A673 (cell line): ENCODE measurements around the gene AHRR. TPM values are rescaled to one million over a fixed set of nuclear protein-coding genes. Genes with fewer than 3 reads are reported as not detected.

Experiments
- BruUV-seq: library from RNA; stranded (reverse); fragments of 400-500 nt; replicated peaks from 2 replicates; lab custom pipeline; 2021; lab: Mats Ljungman, UMichigan
- CTCF ChIA-PET: fragments of 300-600 bp; sonication (Branson Sonifier 250); formaldehyde crosslinking; loops from one replicate; lab custom pipeline; 2022; ENCODE audit warnings: antibody characterized with exemption; lab: Charles Lee
- POLR2A ChIA-PET: fragments of 300-600 bp; sonication (Branson Sonifier 250); formaldehyde crosslinking; loops from one replicate; lab custom pipeline; 2022; ENCODE audit warnings: antibody characterized with exemption; ENCODE audit not compliant: low non-redundant PET; lab: Charles Lee
- DNase-seq: peaks from one replicate; pipeline ENCODE4 v3.0.0-alpha.2; 2015; ENCODE audit warnings: low spot score
- H3K27ac ChIP-seq: fragments of 200-600 bp; sonication (generic); 2 replicates; pipeline ENCODE4 v1.5.1; 2016; ENCODE audit warnings: mixed run types, low read depth, mild to moderate bottlenecking, mixed read lengths, antibody characterized with exemption, low read length; ENCODE audit not compliant: poor library complexity, severe bottlenecking
- H3K27me3 ChIP-seq: fragments of 200-600 bp; sonication (generic); replicated peaks from 2 replicates; pipeline ENCODE4 v1.6.1; 2017; ENCODE audit warnings: mixed run types, low read depth, mild to moderate bottlenecking, mixed read lengths, antibody characterized with exemption, low read length; ENCODE audit not compliant: insufficient read depth, poor library complexity
- H3K36me3 ChIP-seq: fragments of 200-600 bp; sonication (generic); 2 replicates; pipeline ENCODE4 v1.6.1; 2016; ENCODE audit warnings: mixed run types, mild to moderate bottlenecking, mixed read lengths, antibody characterized with exemption, low read length; ENCODE audit not compliant: insufficient read depth, poor library complexity, severe bottlenecking
- H3K4me1 ChIP-seq: fragments of 200-600 bp; sonication (generic); 2 replicates; pipeline ENCODE4 v1.6.1; 2017; ENCODE audit warnings: mixed run types, mild to moderate bottlenecking, mixed read lengths, antibody characterized with exemption, low read length; ENCODE audit not compliant: insufficient read depth, poor library complexity, severe bottlenecking
- H3K4me3 ChIP-seq: fragments of 200-600 bp; sonication (generic); 2 replicates; pipeline ENCODE4 v1.5.1; 2016; ENCODE audit warnings: low read depth, mixed run types, mild to moderate bottlenecking, mixed read lengths, low read length; ENCODE audit not compliant: poor library complexity, severe bottlenecking
- H3K9me3 ChIP-seq: fragments of 200-600 bp; sonication (generic); 2 replicates; pipeline ENCODE4 v1.6.1; 2016; ENCODE audit warnings: mixed run types, low read depth, mild to moderate bottlenecking, mixed read lengths, antibody characterized with exemption, low read length; ENCODE audit not compliant: poor library complexity, severe bottlenecking
- EZH2 ChIP-seq: fragments of 200-600 bp; sonication (generic); IDR thresholded peaks from 2 replicates; pipeline ENCODE4 v1.6.1; 2017; ENCODE audit warnings: borderline replicate concordance, low read depth, mild to moderate bottlenecking, mixed read lengths, antibody characterized with exemption, low read length; ENCODE audit not compliant: poor library complexity, severe bottlenecking
- intact Hi-C: fragments of 100-400 bp; cut with micrococcal nuclease; formaldehyde crosslinking; loops from one replicate; pipeline ENCODE4 v1.10.0; 2022; ENCODE audit not compliant: unreplicated experiment
- total RNA-seq: library from RNA; stranded (reverse); gene quantifications from 2 replicates; pipeline ENCODE4 v1.2.3, GENCODE V29; 2021
- TF ChIP-seq, protein P1 (sequence below): fragments of 300-800, 200-600 bp; sonication (generic); conservative IDR thresholded peaks from 2 replicates; pipeline ENCODE4 v1.5.1; 2017; ENCODE audit warnings: low read depth, mild to moderate bottlenecking, antibody characterized with exemption, low read length, moderate library complexity, mixed read lengths

The AHRR gene
- total RNA-seq, 1 experiment from 2014 or later: 2.2 TPM

DNA sequence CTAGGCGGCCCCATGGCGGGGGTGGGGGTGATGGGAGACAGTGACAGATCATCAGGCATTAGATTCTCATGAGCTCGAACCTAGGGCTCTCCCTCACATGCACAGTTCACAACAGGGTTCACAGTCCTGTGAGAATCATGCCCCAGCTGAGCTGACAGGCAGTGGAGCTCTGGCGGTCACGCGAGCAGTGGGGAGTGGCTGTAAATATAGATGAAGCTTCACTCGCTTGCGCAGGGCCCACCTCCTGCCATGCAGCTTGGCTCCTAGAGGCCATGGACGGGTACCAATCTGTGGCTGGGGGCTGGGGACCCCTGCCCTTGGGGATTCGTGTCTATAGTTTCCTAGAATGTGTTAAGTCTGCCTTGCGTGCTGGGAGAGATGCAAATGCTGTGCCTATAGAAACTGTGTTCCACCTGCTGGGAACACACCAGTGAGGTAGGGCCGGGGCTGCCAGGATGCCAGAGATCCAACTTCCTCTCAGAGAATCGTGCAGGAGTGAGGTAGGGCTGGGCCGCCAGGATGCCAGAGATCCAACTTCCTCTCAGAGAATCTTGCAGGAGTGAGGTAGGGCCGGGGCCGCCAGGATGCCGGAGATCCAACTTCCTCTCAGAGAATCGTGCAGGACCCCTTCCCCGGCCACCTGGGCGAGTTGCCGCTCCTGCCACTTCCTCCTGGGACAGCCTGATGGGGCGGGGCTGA lies 107.4 kb downstream of the AHRR start:
- no peak overlapping the region for H3K4me3 ChIP-seq
- no peaks in the 10 kb centered on the region for H3K27me3 ChIP-seq

DNA sequence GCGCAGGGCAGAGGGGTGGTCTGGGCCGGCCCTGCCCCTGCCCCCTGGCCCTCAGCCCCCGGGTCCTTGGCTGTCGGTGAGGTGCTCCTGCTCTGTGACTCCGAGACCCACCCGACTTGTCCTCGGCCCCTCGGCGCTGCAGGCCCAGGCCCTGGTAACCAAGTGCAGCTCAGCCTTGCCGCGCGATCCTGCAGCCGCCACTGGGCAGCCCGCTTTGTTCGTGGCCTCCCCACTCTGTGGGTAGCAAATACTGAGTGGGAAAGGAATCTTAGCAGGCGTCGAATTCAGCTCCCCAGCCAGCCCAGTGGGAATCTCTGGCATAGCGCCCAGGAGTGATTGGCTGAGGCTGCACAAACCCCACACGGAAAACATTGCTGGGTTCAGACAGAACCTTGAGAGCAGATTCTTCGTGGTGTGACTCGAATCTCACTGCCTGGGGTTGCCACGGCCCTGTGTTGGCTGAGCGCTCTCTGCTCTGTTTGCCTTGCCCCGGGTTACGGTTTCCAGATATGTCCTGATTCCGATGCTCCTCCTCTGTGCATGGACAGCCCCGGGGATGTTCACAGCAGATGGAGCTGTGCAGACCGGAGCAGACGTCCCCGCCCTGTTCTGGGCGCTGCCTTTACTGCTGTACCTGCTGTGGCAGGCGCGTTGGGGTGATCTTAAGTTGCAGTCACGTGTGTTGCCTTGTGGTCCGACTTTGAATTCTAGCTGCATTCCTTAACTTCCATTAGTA lies 108.1 kb downstream of the AHRR start:
- DNase-seq: peak; percentile 23

More for the DNA sequence above, 107.4 kb downstream of the AHRR start:
- ChIA-PET POLR2A (no interaction called here), CTCF (no interaction called here)
- TF ChIP-seq EZH2: no peak
- TF ChIP-seq, protein P1, sequence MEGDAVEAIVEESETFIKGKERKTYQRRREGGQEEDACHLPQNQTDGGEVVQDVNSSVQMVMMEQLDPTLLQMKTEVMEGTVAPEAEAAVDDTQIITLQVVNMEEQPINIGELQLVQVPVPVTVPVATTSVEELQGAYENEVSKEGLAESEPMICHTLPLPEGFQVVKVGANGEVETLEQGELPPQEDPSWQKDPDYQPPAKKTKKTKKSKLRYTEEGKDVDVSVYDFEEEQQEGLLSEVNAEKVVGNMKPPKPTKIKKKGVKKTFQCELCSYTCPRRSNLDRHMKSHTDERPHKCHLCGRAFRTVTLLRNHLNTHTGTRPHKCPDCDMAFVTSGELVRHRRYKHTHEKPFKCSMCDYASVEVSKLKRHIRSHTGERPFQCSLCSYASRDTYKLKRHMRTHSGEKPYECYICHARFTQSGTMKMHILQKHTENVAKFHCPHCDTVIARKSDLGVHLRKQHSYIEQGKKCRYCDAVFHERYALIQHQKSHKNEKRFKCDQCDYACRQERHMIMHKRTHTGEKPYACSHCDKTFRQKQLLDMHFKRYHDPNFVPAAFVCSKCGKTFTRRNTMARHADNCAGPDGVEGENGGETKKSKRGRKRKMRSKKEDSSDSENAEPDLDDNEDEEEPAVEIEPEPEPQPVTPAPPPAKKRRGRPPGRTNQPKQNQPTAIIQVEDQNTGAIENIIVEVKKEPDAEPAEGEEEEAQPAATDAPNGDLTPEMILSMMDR: no peak
- no peaks in the 10 kb centered on the region for H3K4me1 ChIP-seq
- no peaks in the 10 kb centered on the region for H3K9me3 ChIP-seq
- DNase-seq: no peak
- no peak overlapping the region for H3K27ac ChIP-seq
- intact Hi-C loops: no loop called here
- no peaks in the 10 kb centered on the region for H3K36me3 ChIP-seq
- no TSS peak for BruUV-seq

DNA sequence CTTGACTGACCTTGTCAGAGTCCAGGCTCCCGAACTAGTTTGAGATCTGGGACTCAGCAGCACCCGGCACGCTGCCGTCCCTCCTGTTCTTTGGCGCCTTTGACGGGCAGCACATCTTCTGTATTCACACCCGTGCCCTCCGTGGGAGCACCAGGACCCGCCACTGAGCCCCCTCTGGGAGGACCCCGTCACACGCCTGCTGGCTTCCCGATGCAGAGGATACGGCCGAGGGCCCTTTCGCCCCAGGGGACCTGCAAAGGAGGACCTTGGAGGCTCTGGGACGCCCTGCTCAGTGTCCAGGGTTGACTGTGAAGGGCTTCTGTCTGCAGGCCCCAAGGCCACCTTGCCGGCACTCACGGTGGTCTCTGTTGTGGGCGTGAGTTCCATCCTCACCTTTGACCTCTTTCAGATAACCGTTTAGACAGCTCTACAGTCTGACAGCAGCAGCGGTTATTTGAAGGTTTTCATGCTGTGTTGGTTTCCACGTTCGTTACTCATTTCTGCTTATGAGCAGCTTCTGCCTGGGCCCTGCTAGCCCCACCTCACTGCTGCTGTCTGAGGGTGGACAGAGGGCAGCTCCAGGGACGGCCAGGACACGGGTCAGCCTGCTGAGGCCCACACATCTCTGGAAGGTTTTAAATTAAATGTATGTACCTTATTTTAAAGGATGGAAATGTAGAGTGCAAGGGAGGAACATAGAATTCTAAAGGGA lies 108.9 kb downstream of the AHRR start:
- no TSS peak for BruUV-seq
- intact Hi-C loops: loop anchor here (2.0 to 5.0 kb wide), 2 partner anchors 113 to 242 kb away; no protein-coding TSS in a partner anchor
- Histone ChIP-seq H3K27me3 (no peaks in the 10 kb centered on the region), H3K27ac (no peak overlapping the region), H3K9me3 (no peaks in the 10 kb centered on the region), H3K36me3 (no peaks in the 10 kb centered on the region), H3K4me1 (no peaks in the 10 kb centered on the region), H3K4me3 (no peak overlapping the region)
- no peak for DNase-seq
- POLR2A ChIA-PET: no interaction called here
- CTCF ChIA-PET: interaction anchor here (0.5 to 2.4 kb wide), 3 partner anchors 15 to 114 kb away, joined by 3 to 7 read pairs (median 5); no protein-coding TSS in a partner anchor
- TF ChIP-seq EZH2: no peak
- TF ChIP-seq, protein P1: no peak

More for the DNA sequence above, 108.1 kb downstream of the AHRR start:
- Histone ChIP-seq H3K4me3 (no peak overlapping the region), H3K36me3 (no peaks in the 10 kb centered on the region), H3K27ac (no peak overlapping the region), H3K9me3 (no peaks in the 10 kb centered on the region), H3K4me1 (no peaks in the 10 kb centered on the region), H3K27me3 (no peaks in the 10 kb centered on the region)
- no peak for TF ChIP-seq EZH2
- TF ChIP-seq, protein P1: no peak
- intact Hi-C loops: loop anchor here (2.0 to 5.0 kb wide), 2 partner anchors 112 to 241 kb away; no protein-coding TSS in a partner anchor
- POLR2A ChIA-PET: no interaction called here
- CTCF ChIA-PET: interaction anchor here (0.9 kb wide), 1 partner anchor 113 kb away, joined by 3 read pairs; no protein-coding TSS in a partner anchor
- no TSS peak for BruUV-seq
